MM.1S (cell line): ENCODE data around the gene COPE.

ENCODE experiments used
- DNase-seq: peaks from one replicate; pipeline ENCODE4 v3.0.0-alpha.2; 2015
- H2AFZ ChIP-seq: fragments of 300-600 bp; sonication (generic); 2 replicates; pipeline ENCODE4 v1.6.0; 2016; ENCODE audit warnings: antibody characterized with exemption, low read length
- H3F3A ChIP-seq: fragments of 300-600 bp; sonication (generic); 2 replicates; pipeline ENCODE4 v1.6.1; 2016; ENCODE audit warnings: mild to moderate bottlenecking, antibody characterized with exemption, low read length, moderate library complexity, mixed read lengths; ENCODE audit not compliant: insufficient read depth
- H3K27ac ChIP-seq: fragments of 300-600 bp; sonication (generic); 2 replicates; pipeline ENCODE4 v1.5.1; 2016; ENCODE audit warnings: mild to moderate bottlenecking, low read length
- H3K27me3 ChIP-seq: fragments of 300-600 bp; sonication (generic); replicated peaks from 2 replicates; pipeline ENCODE4 v1.6.0; 2016; ENCODE audit warnings: low read length; ENCODE audit not compliant: insufficient read depth
- H3K36me3 ChIP-seq: fragments of 300-600 bp; sonication (generic); replicated peaks from 2 replicates; pipeline ENCODE4 v1.6.1; 2016; ENCODE audit warnings: mild to moderate bottlenecking, low read length, mixed read lengths; ENCODE audit not compliant: insufficient read depth
- H3K4me1 ChIP-seq: fragments of 300-600 bp; sonication (generic); 2 replicates; pipeline ENCODE4 v1.6.1; 2016; ENCODE audit warnings: low read length, mixed read lengths
- H3K4me2 ChIP-seq: fragments of 300-600 bp; sonication (generic); 2 replicates; pipeline ENCODE4 v1.6.0; 2016; ENCODE audit warnings: low read depth, low read length
- H3K4me3 ChIP-seq: fragments of 300-600 bp; sonication (generic); 2 replicates; pipeline ENCODE4 v1.5.1; 2016; ENCODE audit warnings: low read length, mixed read lengths
- H3K79me2 ChIP-seq: fragments of 300-600 bp; sonication (generic); 2 replicates; pipeline ENCODE4 v1.6.1; 2016; ENCODE audit warnings: mixed run types, low read length, mixed read lengths
- H3K9ac ChIP-seq: fragments of 300-600 bp; sonication (generic); 2 replicates; pipeline ENCODE4 v1.6.1; 2016; ENCODE audit warnings: low read length, mixed read lengths
- H3K9me2 ChIP-seq: fragments of 300-600 bp; sonication (generic); replicated peaks from 2 replicates; pipeline ENCODE4 v1.6.1; 2016; ENCODE audit warnings: mild to moderate bottlenecking, low read length, mixed read lengths; ENCODE audit not compliant: insufficient read depth
- H3K9me3 ChIP-seq: fragments of 300-600 bp; sonication (generic); replicated peaks from 2 replicates; pipeline ENCODE4 v1.6.1; 2016; ENCODE audit warnings: mild to moderate bottlenecking, low read length, mixed read lengths; ENCODE audit not compliant: insufficient read depth
- H4K20me1 ChIP-seq: fragments of 300-600 bp; sonication (generic); 2 replicates; pipeline ENCODE4 v1.6.1; 2016; ENCODE audit warnings: mild to moderate bottlenecking, low read length, moderate library complexity, mixed read lengths; ENCODE audit not compliant: insufficient read depth
- CTCF ChIP-seq: fragments of 300-600 bp; sonication (generic); IDR thresholded peaks from 2 replicates; pipeline ENCODE4 v1.5.1; 2016; ENCODE audit warnings: antibody characterized with exemption, low read length, mixed read lengths
- EZH2 ChIP-seq: fragments of 300-600 bp; sonication (generic); optimal IDR thresholded peaks from 2 replicates; pipeline ENCODE3; 2017; ENCODE audit warnings: low read depth, mild to moderate bottlenecking, antibody characterized with exemption, low read length, mixed read lengths
- EZH2phosphoT487 ChIP-seq: fragments of 300-600 bp; sonication (generic); IDR thresholded peaks from 2 replicates; pipeline ENCODE4 v1.6.1; 2018; ENCODE audit warnings: antibody characterized with exemption, low read length

Gene COPE

GRCh38 chr19:18898081-18898606 lies 21.0 kb downstream of the COPE start:
- no peak overlapping the region for H3K9ac ChIP-seq

GRCh38 chr19:18897094-18898029 lies 21.8 kb downstream of the COPE start:
- H3F3A ChIP-seq: no peaks in the 10 kb centered on the region
- DNase-seq: no peak
- no peaks in the 10 kb centered on the region for H3K9me3 ChIP-seq
- no peaks in the 10 kb centered on the region for H3K36me3 ChIP-seq
- no peak overlapping the region for H2AFZ ChIP-seq
- no peak overlapping the region for H3K4me3 ChIP-seq
- no peak overlapping the region for H3K27ac ChIP-seq
- no peaks in the 10 kb centered on the region for H3K79me2 ChIP-seq
- H3K4me1 ChIP-seq: no peaks in the 10 kb centered on the region
- TF ChIP-seq EZH2phosphoT487: no peak
- TF ChIP-seq CTCF: no peak
- no peak for TF ChIP-seq EZH2
- no peaks in the 10 kb centered on the region for H4K20me1 ChIP-seq
- H3K9me2 ChIP-seq: no peaks in the 10 kb centered on the region
- H3K27me3 ChIP-seq: peaks cover 36% of the 10 kb centered on the region
- H3K9ac ChIP-seq: no peak overlapping the region
- H3K4me2 ChIP-seq: no peak overlapping the region

More at GRCh38 chr19:18898081-18898606, 21.0 kb downstream of the COPE start:
- Histone ChIP-seq H3K9me2 (no peaks in the 10 kb centered on the region), H3K36me3 (no peaks in the 10 kb centered on the region), H3K4me3 (no peak overlapping the region), H3K4me1 (no peaks in the 10 kb centered on the region), H3K27me3 (peaks cover 31% of the 10 kb centered on the region), H4K20me1 (no peaks in the 10 kb centered on the region), H3K27ac (no peak overlapping the region), H3K79me2 (no peaks in the 10 kb centered on the region), H3F3A (no peaks in the 10 kb centered on the region), H3K9me3 (no peaks in the 10 kb centered on the region), H3K4me2 (no peak overlapping the region), H2AFZ (no peak overlapping the region)
- DNase-seq: no peak
- TF ChIP-seq EZH2phosphoT487: no peak
- no peak for TF ChIP-seq EZH2
- TF ChIP-seq CTCF: no peak

DNA sequence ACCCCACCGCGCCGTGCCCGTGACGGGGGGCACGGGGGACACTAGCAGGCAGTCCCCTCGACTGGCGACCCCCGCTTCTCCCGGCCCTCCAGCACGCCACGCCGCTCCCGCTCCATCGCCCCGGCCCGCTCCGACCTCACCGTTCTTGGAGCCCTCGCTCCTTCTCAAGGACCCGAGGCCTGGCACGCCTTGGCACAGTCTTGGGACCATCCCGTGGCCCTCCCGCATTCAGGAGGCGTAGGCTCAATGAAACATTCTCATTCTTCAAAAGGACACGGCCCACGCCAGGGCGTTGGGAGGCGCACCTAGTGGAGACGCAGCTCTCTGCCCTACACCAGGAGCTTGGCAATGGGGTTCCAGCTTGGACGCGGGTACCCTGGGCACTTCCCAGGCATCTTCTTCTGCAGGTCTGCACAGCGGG lies 22.8 kb downstream of the COPE start:
- TF ChIP-seq CTCF: no peak
- no peak for TF ChIP-seq EZH2phosphoT487
- no peak for TF ChIP-seq EZH2
- DNase-seq: no peak
- Histone ChIP-seq H3K9me2 (no peaks in the 10 kb centered on the region), H3K27ac (no peak overlapping the region), H3K36me3 (no peaks in the 10 kb centered on the region), H3K27me3 (peaks cover 39% of the 10 kb centered on the region), H3F3A (no peaks in the 10 kb centered on the region), H3K4me1 (no peaks in the 10 kb centered on the region), H3K9me3 (no peaks in the 10 kb centered on the region), H2AFZ (no peak overlapping the region), H3K9ac (no peak overlapping the region), H4K20me1 (no peaks in the 10 kb centered on the region), H3K79me2 (no peaks in the 10 kb centered on the region), H3K4me2 (no peak overlapping the region), H3K4me3 (no peak overlapping the region)
